B cell (primary cell): ENCODE results near the gene GPD1. TPM values are rescaled to one million over a fixed set of nuclear protein-coding genes. Genes with fewer than 3 reads are reported as not detected.

Source experiments
- ATAC-seq: fragments of 200-7000 bp; cut with Tn5 transposase; one replicate; pipeline ENCODE4 v1.10.0; 2021; ENCODE audit warnings: low read depth, mild to moderate bottlenecking, moderate number of reproducible peaks, moderate library complexity
- CTCF ChIA-PET: fragments of 350-600 bp; sonication (Branson Sonifier 250); formaldehyde crosslinking; loops from one replicate; lab custom pipeline; 2021; ENCODE audit warnings: antibody characterized with exemption, inconsistent platforms; lab: Charles Lee
- POLR2A ChIA-PET: fragments of 350-600 bp; sonication (Branson Sonifier 250); formaldehyde crosslinking; loops from one replicate; lab custom pipeline; 2021; ENCODE audit warnings: antibody characterized with exemption; lab: Charles Lee
- DNase-seq: peaks from one replicate; pipeline ENCODE4 v3.0.0; 2013
- H2AFZ ChIP-seq: 2 replicates; pipeline ENCODE4 v1.6.1; 2012; ENCODE audit warnings: mild to moderate bottlenecking, low read depth, low read length; ENCODE audit not compliant: insufficient read depth, poor library complexity, severe bottlenecking
- H3K27ac ChIP-seq, 2 donors: 1 replicate in 1 of 2; 2 replicates in 1 of 2; pipeline ENCODE4 v1.5.1; 2012 to 2013; ENCODE audit warnings: low read length in 2 of 2, mild to moderate bottlenecking in 2 of 2, moderate library complexity in 1 of 2
- H3K27me3 ChIP-seq, 4 experiments: fragments of 200-600 bp in 1 of 4; sonication (generic) in 1 of 4; replicated peaks in 1 of 4; 1 replicate in 2 of 4; 2 replicates in 2 of 4; pipeline versions ENCODE4 v1.6.1 to v1.7.0; 2013 to 2016; ENCODE audit warnings: low read length in 3 of 4, mild to moderate bottlenecking in 2 of 4, mixed read lengths in 1 of 4, moderate library complexity in 1 of 4; ENCODE audit not compliant: insufficient read depth in 4 of 4, control insufficient read depth in 3 of 4; ENCODE audit errors: control extremely low read depth in 1 of 4
- H3K36me3 ChIP-seq, 2 experiments: replicated peaks in 1 of 2; 1 replicate in 1 of 2; 2 replicates in 1 of 2; pipeline versions ENCODE4 v1.6.1 to v1.7.1; 2013; ENCODE audit warnings: low read length in 1 of 2; ENCODE audit not compliant: insufficient read depth in 2 of 2, control insufficient read depth in 1 of 2; ENCODE audit errors: control extremely low read depth in 1 of 2, extremely low read depth in 1 of 2
- H3K4me1 ChIP-seq, 2 donors: fragments of 200-600 bp in 1 of 2; sonication (generic) in 1 of 2; 1 replicate in 1 of 2; 2 replicates in 1 of 2; pipeline versions ENCODE4 v1.5.1 to v1.6.1; 2013 to 2017; ENCODE audit warnings: low read length in 2 of 2; ENCODE audit not compliant: control insufficient read depth in 2 of 2, insufficient read depth in 2 of 2
- H3K4me2 ChIP-seq: replicated peaks from 2 replicates; pipeline ENCODE3; 2012; ENCODE audit warnings: mild to moderate bottlenecking, low read depth, low read length; ENCODE audit not compliant: poor library complexity, severe bottlenecking
- H3K4me3 ChIP-seq, 5 experiments: fragments of 200-600 bp in 1 of 5; sonication (generic) in 1 of 5; 1 replicate in 3 of 5; 2 replicates in 2 of 5; pipeline versions ENCODE4 v1.5.1 to v1.7.0; 2011 to 2016; ENCODE audit warnings: low read length in 4 of 5, mild to moderate bottlenecking in 4 of 5, low read depth in 2 of 5, control low read depth in 1 of 5, moderate library complexity in 1 of 5; ENCODE audit not compliant: insufficient read depth in 1 of 5; ENCODE audit errors: control extremely low read depth in 1 of 5, extremely low read depth in 1 of 5
- H3K79me2 ChIP-seq: fragments of 200-600 bp; sonication (generic); one replicate; pipeline ENCODE4 v1.6.0; 2016; ENCODE audit warnings: low read length; ENCODE audit not compliant: control insufficient read depth, insufficient read depth
- H3K9ac ChIP-seq: fragments of 200-600 bp; sonication (generic); 2 replicates; pipeline ENCODE4 v1.6.1; 2017; ENCODE audit warnings: mild to moderate bottlenecking, low read length, moderate library complexity
- H3K9me3 ChIP-seq, 3 donors: one replicate each; pipeline versions ENCODE4 v1.6.1 to v1.7.1; 2013; ENCODE audit warnings: low read length in 2 of 3; ENCODE audit not compliant: control insufficient read depth in 2 of 3, insufficient read depth in 1 of 3; ENCODE audit errors: control extremely low read depth in 1 of 3
- H4K20me1 ChIP-seq: 2 replicates; pipeline ENCODE4 v1.6.0; 2012; ENCODE audit warnings: mild to moderate bottlenecking, low read length; ENCODE audit not compliant: insufficient read depth, control insufficient read depth, poor library complexity, severe bottlenecking
- H3K27ac Mint-ChIP-seq: one replicate; pipeline ENCODE4 v1.8.0; 2021; ENCODE audit warnings: mixed read lengths
- H3K27me3 Mint-ChIP-seq: one replicate; pipeline ENCODE4 v1.8.0; 2021; ENCODE audit warnings: mixed read lengths
- H3K4me1 Mint-ChIP-seq: one replicate; pipeline ENCODE4 v1.8.0; 2021; ENCODE audit warnings: mixed read lengths
- H3K4me3 Mint-ChIP-seq: one replicate; pipeline ENCODE4 v1.8.0; 2021; ENCODE audit warnings: mixed read lengths
- H3K9me3 Mint-ChIP-seq: one replicate; pipeline ENCODE4 v1.8.0; 2022; ENCODE audit warnings: mixed read lengths; ENCODE audit not compliant: insufficient read depth
- EZH2 ChIP-seq: IDR thresholded peaks from 2 replicates; pipeline ENCODE4 v1.6.1; 2012; ENCODE audit warnings: borderline replicate concordance, low read depth, mild to moderate bottlenecking, moderate library complexity, low read length; ENCODE audit not compliant: insufficient read depth, poor library complexity, severe bottlenecking
- WGBS: methylation state at CpG from one replicate; pipeline ENCODE4 v1.1.5; 2013; ENCODE audit warnings: missing lambda C conversion rate; ENCODE audit not compliant: insufficient coverage; 5-methylcytosine and 5-hydroxymethylcytosine counted together
- intact Hi-C: fragments of 100-400 bp; cut with micrococcal nuclease; formaldehyde crosslinking; loops from one replicate; pipeline ENCODE4 v1.10.0; 2022
- polyA plus RNA-seq: library from polyadenylated mRNA; depleted of rRNA; stranded (reverse); fragments of >200 nt; gene quantifications from 2 replicates; pipeline ENCODE4 v1.2.3, GENCODE V29; 2012
- total RNA-seq, 2 donors: library from RNA; stranded (reverse); fragments of 120-200 nt in 1 of 2; gene quantifications; 1 replicate in 1 of 2; 2 replicates in 1 of 2; pipeline versions ENCODE4 v1.2.3 to v1.2.4, GENCODE V29; 2013 to 2022
- TF ChIP-seq, protein P1 (sequence below): fragments of 200-600 bp; IDR thresholded peaks from one replicate; pipeline ENCODE4 v1.8.0; 2022; ENCODE audit warnings: antibody characterized with exemption, mild to moderate bottlenecking

The GPD1 gene
- total and polyA plus RNA-seq, 2 donors (not counting 1 experiment from before 2014, with no cell fraction given): 0.54 to 1.1 TPM

DNA sequence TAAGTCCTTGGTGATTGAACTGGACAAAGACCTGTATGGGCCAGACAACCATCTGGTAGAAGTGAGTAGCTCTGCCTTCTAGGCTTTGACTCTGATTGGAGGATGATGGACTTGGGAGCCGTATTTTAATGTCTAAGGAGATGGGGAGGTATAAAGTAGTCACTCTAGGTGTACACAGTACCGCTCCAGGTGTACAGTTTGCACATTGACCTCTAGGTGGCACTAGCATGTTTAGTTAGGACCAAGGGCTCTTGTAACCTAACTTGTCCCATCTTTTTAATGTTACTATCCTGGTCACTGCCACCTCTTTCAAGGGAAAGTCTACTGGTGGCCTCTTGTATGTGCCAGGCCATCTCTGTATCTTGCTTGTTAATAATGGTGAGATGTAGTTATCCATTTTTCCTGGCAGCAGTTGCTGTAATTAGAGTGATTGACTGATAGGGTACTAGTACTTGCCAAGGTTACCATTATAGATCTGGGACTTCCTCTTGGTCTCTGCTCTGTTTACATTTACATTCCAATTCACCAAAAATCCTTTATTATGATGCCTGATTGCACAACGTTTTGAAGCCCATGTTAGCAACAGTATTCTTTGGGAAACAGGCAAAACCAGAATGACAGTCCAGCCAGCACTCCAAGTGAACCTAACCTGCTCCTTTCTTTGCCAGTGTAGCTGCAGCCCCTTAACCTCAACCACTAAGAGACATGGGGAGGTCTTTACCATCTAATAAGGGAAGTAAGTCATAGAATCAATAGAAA lies 15.1 kb upstream of the GPD1 start:
- H3K9ac ChIP-seq: no peak overlapping the region
- H3K27ac ChIP-seq: peak overlapping the region in 1 of 2 donors; percentile 2
- Mint-ChIP-seq H3K27me3 (no peaks in the 10 kb centered on the region), H3K4me1 (peaks cover 37% of the 10 kb centered on the region), H3K27ac (peak overlapping the region; percentile 39), H3K4me3 (no peak overlapping the region), H3K9me3 (no peaks in the 10 kb centered on the region)
- H3K36me3 ChIP-seq: peaks cover 19 to 65% of the 10 kb centered on the region in 2 experiments
- CTCF ChIA-PET: interaction anchor here (0.6 to 17.2 kb wide), 24 partner anchors 8 to 90 kb away, joined by 3 to 343 read pairs (median 4); partner anchors contain the start of genes CERS5, COX14 and GPD1
- H2AFZ ChIP-seq: no peak overlapping the region
- TF ChIP-seq EZH2: no peak
- TF ChIP-seq, protein P1, sequence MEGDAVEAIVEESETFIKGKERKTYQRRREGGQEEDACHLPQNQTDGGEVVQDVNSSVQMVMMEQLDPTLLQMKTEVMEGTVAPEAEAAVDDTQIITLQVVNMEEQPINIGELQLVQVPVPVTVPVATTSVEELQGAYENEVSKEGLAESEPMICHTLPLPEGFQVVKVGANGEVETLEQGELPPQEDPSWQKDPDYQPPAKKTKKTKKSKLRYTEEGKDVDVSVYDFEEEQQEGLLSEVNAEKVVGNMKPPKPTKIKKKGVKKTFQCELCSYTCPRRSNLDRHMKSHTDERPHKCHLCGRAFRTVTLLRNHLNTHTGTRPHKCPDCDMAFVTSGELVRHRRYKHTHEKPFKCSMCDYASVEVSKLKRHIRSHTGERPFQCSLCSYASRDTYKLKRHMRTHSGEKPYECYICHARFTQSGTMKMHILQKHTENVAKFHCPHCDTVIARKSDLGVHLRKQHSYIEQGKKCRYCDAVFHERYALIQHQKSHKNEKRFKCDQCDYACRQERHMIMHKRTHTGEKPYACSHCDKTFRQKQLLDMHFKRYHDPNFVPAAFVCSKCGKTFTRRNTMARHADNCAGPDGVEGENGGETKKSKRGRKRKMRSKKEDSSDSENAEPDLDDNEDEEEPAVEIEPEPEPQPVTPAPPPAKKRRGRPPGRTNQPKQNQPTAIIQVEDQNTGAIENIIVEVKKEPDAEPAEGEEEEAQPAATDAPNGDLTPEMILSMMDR: peak; percentile 93
- no peaks in the 10 kb centered on the region for H3K9me3 ChIP-seq
- peak; percentile 77 for DNase-seq
- no peaks in the 10 kb centered on the region for H3K27me3 ChIP-seq
- no peak overlapping the region for H3K4me2 ChIP-seq
- 36% methylated on average over 2 of the region's 3 CpGs for WGBS
- POLR2A ChIA-PET: no interaction called here
- peak; percentile 15 for ATAC-seq
- intact Hi-C loops: loop anchor here (1.0 to 2.0 kb wide), 2 partner anchors 44 to 87 kb away; no protein-coding TSS in a partner anchor
- peaks cover 14% of the 10 kb centered on the region for H3K79me2 ChIP-seq
- peaks cover 9% of the 10 kb centered on the region for H4K20me1 ChIP-seq
- H3K4me1 ChIP-seq: peaks cover 13 to 20% of the 10 kb centered on the region in 2 donors
- H3K4me3 ChIP-seq: no peak overlapping the region

GRCh38 chr12:50089730-50090129 lies 14.1 kb upstream of the GPD1 start:
- Mint-ChIP-seq H3K4me1 (peaks cover 33% of the 10 kb centered on the region), H3K27me3 (no peaks in the 10 kb centered on the region), H3K4me3 (no peak overlapping the region), H3K27ac (no peak overlapping the region), H3K9me3 (no peaks in the 10 kb centered on the region)
- H3K79me2 ChIP-seq: peaks cover 16% of the 10 kb centered on the region
- POLR2A ChIA-PET: interaction anchor here (0.7 to 1.1 kb wide), 2 partner anchors 22 to 80 kb away, joined by 3 to 4 read pairs; partner anchors contain the start of gene COX14
- no peak overlapping the region for H3K4me2 ChIP-seq
- ATAC-seq: no peak
- no peak for TF ChIP-seq EZH2
- TF ChIP-seq, protein P1: no peak
- no peaks in the 10 kb centered on the region for H3K9me3 ChIP-seq
- 90% methylated on average over 2 of the region's 7 CpGs for WGBS
- H3K4me3 ChIP-seq: no peak overlapping the region
- peaks cover 23 to 74% of the 10 kb centered on the region in 2 experiments for H3K36me3 ChIP-seq
- H2AFZ ChIP-seq: no peak overlapping the region
- CTCF ChIA-PET: interaction anchor here (0.8 to 17.2 kb wide), 17 partner anchors 9 to 87 kb away, joined by 3 to 343 read pairs (median 4); partner anchors contain the start of genes CERS5, COX14 and GPD1
- intact Hi-C loops: loop anchor here (2.0 kb wide), 1 partner anchor 43 kb away; no protein-coding TSS in a partner anchor
- no peak overlapping the region for H3K27ac ChIP-seq
- H3K9ac ChIP-seq: no peak overlapping the region
- H3K4me1 ChIP-seq: peaks cover 13% of the 10 kb centered on the region in 2 donors
- H3K27me3 ChIP-seq: no peaks in the 10 kb centered on the region
- peaks cover 9% of the 10 kb centered on the region for H4K20me1 ChIP-seq
- DNase-seq: no peak
